ENCODE results near the gene HSPA12B.

HSPA12B gene

DNA sequence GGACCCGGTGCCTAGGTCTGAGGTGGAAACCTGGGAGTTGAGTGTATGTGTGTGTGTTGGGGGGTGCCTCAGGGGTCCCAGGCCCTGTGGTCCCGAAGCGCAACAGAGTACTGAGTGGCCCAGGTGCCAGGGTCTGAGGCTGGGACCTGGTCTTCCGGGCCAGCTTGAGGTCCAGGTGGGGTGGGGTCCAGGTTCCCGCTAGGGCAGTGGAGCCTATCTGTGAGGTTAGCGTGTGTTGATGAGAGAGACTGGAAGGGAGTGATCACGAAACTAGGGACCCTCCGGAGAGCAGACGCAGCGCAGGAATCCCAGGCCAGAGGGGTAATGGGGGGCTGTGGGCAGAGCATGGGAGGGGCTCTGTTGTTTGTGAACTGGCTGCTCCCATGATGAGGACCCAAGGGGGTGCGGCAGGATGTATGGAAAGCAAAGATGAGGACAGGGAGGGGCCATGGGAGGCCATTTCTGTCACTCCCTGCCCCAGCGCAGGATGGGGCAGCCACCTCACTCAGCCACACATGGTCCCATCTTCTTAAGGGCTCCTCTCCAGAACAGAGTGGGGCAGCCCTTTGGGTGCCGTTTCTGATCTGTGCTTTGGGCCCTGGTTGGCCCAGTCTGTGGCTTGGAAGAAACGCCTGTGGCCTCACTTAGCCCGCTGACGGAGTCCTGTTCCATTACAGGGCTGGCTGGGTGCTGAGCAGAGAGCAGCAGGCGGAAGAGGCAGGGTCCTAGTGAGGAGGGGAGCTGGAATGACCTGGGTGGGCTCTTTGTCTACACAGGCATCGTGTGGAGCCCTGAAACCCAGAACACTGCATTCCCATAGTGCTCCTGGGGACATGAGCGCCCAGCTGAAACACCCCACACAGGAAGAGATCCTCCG is 872 bp downstream of the HSPA12B start:
- 0 out of 2 replicates have a peak, but pooled peaks have one; percentile 13 for TF ChIP-seq GLIS2 (tag by site-specific recombination; IDR thresholded peaks at IDR 0.05)
- no peak for TF ChIP-seq ZIC2 (tag by site-specific recombination; IDR thresholded peaks at IDR 0.05)
- no peaks in the 10 kb centered on the region for H3K9me3 ChIP-seq (ENCODE audit: control insufficient read depth, insufficient read depth, low read depth, low read length)
- H3K4me1 ChIP-seq (ENCODE audit: control insufficient read depth, insufficient read depth, low read length) = peaks cover 6% of the 10 kb centered on the region; the same call in 1 of the 2 replicates
- no peak overlapping the region for H3K27ac ChIP-seq (ENCODE audit: extremely low read depth, low read depth, low read length)
- no peak overlapping the region for H3K4me3 ChIP-seq (ENCODE audit: low read depth, low read length)
- ChIA-PET POLR2A (no interaction called here), CTCF (interaction anchor here (4.9 kb wide), 1 partner anchor 23 kb away, joined by 23 read pairs; no protein-coding TSS in a partner anchor)
- H3K36me3 ChIP-seq (ENCODE audit: control insufficient read depth in 2 of 2, insufficient read depth in 1 of 2, low read length in 2 of 2) = no peaks in the 10 kb centered on the region

DNA sequence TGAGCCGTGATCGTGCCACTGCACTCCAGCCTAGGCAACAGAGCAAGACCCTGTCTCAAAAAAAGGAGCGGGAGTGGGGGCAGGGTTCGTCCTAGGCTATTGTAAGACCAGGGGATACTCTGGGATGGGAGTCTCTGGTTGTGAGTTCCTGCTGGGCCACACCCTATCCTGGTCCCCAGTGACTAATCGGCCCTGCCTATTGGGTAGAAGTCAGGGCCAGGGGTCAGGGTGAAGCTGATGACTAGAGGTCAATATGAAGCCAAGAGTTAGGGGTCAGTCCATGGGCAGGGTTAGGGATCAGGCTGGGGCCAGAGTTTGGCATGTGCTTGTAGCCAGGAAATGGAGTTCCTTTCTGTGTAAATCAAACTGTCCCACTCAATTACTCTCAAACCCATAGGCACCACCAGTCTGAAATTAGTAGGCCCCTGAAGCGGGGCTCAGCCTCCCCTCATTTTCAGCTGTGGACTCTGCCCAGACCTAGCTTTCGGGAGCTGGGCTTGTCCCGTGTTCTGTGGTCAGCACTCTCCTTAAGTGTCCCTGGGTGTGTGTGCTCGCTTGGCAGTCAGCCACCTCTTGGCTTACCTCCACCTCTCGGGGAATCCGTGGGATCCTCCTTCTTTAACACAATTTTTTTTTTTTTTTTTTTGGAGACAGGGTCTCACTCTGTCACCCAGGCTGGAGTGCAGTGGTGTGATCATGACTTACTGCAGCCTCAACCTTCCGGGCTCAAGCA is 1.8 kb downstream of the HSPA12B start:
- Histone ChIP-seq H3K27ac (ENCODE audit: extremely low read depth, low read depth, low read length) (no peak overlapping the region), H3K36me3 (ENCODE audit: control insufficient read depth in 2 of 2, insufficient read depth in 1 of 2, low read length in 2 of 2) (no peaks in the 10 kb centered on the region), H3K4me1 (ENCODE audit: control insufficient read depth, insufficient read depth, low read length) (peaks cover 10% of the 10 kb centered on the region; the same call in 1 of the 2 replicates), H3K9me3 (ENCODE audit: control insufficient read depth, insufficient read depth, low read depth, low read length) (no peaks in the 10 kb centered on the region), H3K4me3 (ENCODE audit: low read depth, low read length) (no peak overlapping the region)
- ChIA-PET POLR2A (no interaction called here), CTCF (interaction anchor here (0.5 to 4.9 kb wide), 3 partner anchors 18 to 59 kb away, joined by 3 to 23 read pairs (median 3); no protein-coding TSS in a partner anchor)
- no peak for TF ChIP-seq ZNF175 (tag by site-specific recombination; IDR thresholded peaks at IDR 0.05)
- TF ChIP-seq ZBTB48 (tag by site-specific recombination; IDR thresholded peaks at IDR 0.05) = peak; percentile 59; the same call in 1 of the 2 replicates
- TF ChIP-seq, protein P1, sequence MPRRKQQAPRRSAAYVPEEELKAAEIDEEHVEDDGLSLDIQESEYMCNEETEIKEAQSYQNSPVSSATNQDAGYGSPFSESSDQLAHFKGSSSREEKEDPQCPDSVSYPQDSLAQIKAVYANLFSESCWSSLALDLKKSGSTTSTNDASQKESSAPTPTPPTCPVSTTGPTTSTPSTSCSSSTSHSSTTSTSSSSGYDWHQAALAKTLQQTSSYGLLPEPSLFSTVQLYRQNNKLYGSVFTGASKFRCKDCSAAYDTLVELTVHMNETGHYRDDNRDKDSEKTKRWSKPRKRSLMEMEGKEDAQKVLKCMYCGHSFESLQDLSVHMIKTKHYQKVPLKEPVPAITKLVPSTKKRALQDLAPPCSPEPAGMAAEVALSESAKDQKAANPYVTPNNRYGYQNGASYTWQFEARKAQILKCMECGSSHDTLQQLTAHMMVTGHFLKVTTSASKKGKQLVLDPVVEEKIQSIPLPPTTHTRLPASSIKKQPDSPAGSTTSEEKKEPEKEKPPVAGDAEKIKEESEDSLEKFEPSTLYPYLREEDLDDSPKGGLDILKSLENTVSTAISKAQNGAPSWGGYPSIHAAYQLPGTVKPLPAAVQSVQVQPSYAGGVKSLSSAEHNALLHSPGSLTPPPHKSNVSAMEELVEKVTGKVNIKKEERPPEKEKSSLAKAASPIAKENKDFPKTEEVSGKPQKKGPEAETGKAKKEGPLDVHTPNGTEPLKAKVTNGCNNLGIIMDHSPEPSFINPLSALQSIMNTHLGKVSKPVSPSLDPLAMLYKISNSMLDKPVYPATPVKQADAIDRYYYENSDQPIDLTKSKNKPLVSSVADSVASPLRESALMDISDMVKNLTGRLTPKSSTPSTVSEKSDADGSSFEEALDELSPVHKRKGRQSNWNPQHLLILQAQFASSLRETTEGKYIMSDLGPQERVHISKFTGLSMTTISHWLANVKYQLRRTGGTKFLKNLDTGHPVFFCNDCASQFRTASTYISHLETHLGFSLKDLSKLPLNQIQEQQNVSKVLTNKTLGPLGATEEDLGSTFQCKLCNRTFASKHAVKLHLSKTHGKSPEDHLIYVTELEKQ (tag by site-specific recombination; IDR thresholded peaks at IDR 0.05; ENCODE audit: borderline replicate concordance) = no peak

DNA sequence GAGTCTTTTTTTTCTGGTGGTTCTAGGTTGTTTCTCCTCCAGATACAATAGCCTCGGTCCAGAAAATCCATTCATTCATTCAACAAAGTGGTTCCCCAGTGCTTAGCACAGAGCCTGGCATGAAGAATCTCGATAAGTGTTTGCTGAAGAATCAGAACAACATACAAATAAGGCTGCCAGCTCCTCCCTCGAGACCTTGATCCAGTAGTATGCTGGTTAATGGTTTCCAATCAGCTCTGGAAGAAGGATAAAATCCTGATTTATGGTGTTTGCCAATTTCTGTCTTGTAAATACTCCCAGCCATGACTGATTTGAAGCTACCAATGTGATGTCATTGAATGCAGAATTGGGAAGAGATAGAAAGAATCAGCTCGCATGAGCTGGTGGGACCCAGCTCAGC is 3.3 kb downstream of the HSPA12B start:
- TF ChIP-seq ZFP69B (tag by site-specific recombination; IDR thresholded peaks at IDR 0.05) (0 out of 2 replicates have a peak, but pooled peaks have one; percentile 35), OVOL3 (tag by site-specific recombination; IDR thresholded peaks at IDR 0.05) (no peak)
- H3K27ac ChIP-seq (ENCODE audit: extremely low read depth, low read depth, low read length) = no peak overlapping the region
- H3K4me3 ChIP-seq (ENCODE audit: low read depth, low read length) = no peak overlapping the region
- no peaks in the 10 kb centered on the region for H3K9me3 ChIP-seq (ENCODE audit: control insufficient read depth, insufficient read depth, low read depth, low read length)
- CTCF ChIA-PET = interaction anchor here (0.6 to 4.9 kb wide), 4 partner anchors 9 to 25 kb away, joined by 4 to 23 read pairs (median 14); no protein-coding TSS in a partner anchor
- H3K36me3 ChIP-seq (ENCODE audit: control insufficient read depth in 2 of 2, insufficient read depth in 1 of 2, low read length in 2 of 2) = no peaks in the 10 kb centered on the region
- peaks cover 10% of the 10 kb centered on the region; the same call in 1 of the 2 replicates for H3K4me1 ChIP-seq (ENCODE audit: control insufficient read depth, insufficient read depth, low read length)
- POLR2A ChIA-PET = interaction anchor here (1.0 kb wide), 1 partner anchor 61 kb away, joined by 3 read pairs; the partner anchor contains the start of gene CDC25B

DNA sequence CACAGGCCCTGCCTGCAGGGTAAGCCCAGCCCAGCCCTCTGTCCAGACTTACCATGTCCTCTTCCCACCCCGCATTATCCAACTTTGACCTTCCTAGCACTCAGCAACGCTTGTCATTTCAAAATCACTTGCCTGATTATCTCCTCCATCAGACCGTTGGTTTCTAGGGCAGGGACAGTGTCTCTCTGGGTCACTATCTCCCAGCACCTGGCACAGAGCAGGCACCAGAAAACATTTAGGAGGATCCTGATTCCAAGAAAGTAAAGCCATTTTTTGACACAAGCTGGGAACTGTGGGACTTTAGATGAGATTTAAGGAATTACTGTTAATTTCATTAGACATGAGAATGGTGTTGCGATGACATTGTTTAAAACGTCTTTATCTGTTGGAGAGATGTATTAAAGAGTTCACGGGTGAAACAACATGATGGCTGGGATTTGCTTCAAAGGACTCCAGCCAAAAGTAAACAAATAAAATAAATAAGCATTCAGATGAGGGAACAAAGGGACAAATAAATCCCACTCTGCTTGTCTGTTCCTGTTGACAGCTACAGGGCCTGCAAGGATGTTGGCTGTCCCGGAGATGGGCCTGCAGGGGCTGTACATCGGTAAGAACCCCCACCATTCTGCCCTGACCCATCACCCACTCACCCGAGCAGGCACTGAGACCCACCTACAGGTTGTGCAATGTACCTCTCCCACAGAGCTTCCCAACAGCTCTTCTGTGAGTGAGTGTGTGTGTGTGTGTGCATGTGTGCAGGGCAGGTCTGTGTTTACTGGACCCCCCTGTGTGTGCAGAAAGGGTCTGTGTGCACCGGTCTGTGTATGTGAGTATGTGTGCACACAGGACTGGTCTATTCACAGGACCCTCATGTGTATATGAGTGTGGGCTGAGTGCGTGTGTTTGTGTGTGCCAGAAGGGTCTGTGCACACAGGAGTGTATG is 5.9 kb downstream of the HSPA12B start:
- Histone ChIP-seq H3K4me1 (ENCODE audit: control insufficient read depth, insufficient read depth, low read length) (peaks cover 10% of the 10 kb centered on the region; the same call in 1 of the 2 replicates), H3K4me3 (ENCODE audit: low read depth, low read length) (no peak overlapping the region), H3K9me3 (ENCODE audit: control insufficient read depth, insufficient read depth, low read depth, low read length) (no peaks in the 10 kb centered on the region), H3K36me3 (ENCODE audit: control insufficient read depth in 2 of 2, insufficient read depth in 1 of 2, low read length in 2 of 2) (no peaks in the 10 kb centered on the region), H3K27ac (ENCODE audit: extremely low read depth, low read depth, low read length) (no peak overlapping the region)
- POLR2A ChIA-PET = interaction anchor here (1.2 kb wide), 1 partner anchor 29 kb away, joined by 3 read pairs; the partner anchor contains the start of gene ADISSP
- CTCF ChIA-PET = interaction anchor here (0.7 to 4.9 kb wide), 4 partner anchors 9 to 334 kb away, joined by 3 to 23 read pairs (median 10); no protein-coding TSS in a partner anchor
- TF ChIP-seq ZNF768 (tag by site-specific recombination; IDR thresholded peaks at IDR 0.05) (no peak), ZBTB17 (tag by site-specific recombination; IDR thresholded peaks at IDR 0.05) (no peak), ZNF239 (tag by site-specific recombination; IDR thresholded peaks at IDR 0.05) (no peak), EGR2 (tag by site-specific recombination; IDR thresholded peaks at IDR 0.05; ENCODE audit: low read depth) (peak; percentile 87)
- TF ChIP-seq, protein P2, sequence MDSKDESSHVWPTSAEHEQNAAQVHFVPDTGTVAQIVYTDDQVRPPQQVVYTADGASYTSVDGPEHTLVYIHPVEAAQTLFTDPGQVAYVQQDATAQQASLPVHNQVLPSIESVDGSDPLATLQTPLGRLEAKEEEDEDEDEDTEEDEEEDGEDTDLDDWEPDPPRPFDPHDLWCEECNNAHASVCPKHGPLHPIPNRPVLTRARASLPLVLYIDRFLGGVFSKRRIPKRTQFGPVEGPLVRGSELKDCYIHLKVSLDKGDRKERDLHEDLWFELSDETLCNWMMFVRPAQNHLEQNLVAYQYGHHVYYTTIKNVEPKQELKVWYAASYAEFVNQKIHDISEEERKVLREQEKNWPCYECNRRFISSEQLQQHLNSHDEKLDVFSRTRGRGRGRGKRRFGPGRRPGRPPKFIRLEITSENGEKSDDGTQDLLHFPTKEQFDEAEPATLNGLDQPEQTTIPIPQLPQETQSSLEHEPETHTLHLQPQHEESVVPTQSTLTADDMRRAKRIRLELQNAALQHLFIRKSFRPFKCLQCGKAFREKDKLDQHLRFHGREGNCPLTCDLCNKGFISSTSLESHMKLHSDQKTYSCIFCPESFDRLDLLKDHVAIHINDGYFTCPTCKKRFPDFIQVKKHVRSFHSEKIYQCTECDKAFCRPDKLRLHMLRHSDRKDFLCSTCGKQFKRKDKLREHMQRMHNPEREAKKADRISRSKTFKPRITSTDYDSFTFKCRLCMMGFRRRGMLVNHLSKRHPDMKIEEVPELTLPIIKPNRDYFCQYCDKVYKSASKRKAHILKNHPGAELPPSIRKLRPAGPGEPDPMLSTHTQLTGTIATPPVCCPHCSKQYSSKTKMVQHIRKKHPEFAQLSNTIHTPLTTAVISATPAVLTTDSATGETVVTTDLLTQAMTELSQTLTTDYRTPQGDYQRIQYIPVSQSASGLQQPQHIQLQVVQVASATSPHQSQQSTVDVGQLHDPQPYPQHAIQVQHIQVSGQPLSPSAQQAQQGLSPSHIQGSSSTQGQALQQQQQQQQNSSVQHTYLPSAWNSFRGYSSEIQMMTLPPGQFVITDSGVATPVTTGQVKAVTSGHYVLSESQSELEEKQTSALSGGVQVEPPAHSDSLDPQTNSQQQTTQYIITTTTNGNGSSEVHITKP (tag by site-specific recombination; IDR thresholded peaks at IDR 0.05) = no peak
